Prostate gland (tissue), 2 donors: Measurements from ENCODE around the gene JAKMIP3.

Experiments used
- CTCF ChIP-seq, 4 experiments: fragments of 200-600 bp in 2 of 4; fragments of 450-650 bp in 2 of 4; sonication (generic) in 2 of 4; IDR thresholded peaks; 1 replicate in 3 of 4; 2 replicates in 1 of 4; pipeline ENCODE4 v1.5.1; 2016 to 2019; ENCODE audit warnings: antibody characterized with exemption in 4 of 4, mild to moderate bottlenecking in 2 of 4, moderate library complexity in 2 of 4
- POLR2A ChIP-seq: fragments of 450-650 bp; IDR thresholded peaks from one replicate; pipeline ENCODE4 v1.6.1; 2016; ENCODE audit warnings: antibody characterized with exemption, mild to moderate bottlenecking
- POLR2AphosphoS5 ChIP-seq: sonication (generic); formaldehyde crosslinking; IDR thresholded peaks from one replicate; pipeline ENCODE4 v1.6.1; 2017; ENCODE audit warnings: antibody characterized with exemption

DNA sequence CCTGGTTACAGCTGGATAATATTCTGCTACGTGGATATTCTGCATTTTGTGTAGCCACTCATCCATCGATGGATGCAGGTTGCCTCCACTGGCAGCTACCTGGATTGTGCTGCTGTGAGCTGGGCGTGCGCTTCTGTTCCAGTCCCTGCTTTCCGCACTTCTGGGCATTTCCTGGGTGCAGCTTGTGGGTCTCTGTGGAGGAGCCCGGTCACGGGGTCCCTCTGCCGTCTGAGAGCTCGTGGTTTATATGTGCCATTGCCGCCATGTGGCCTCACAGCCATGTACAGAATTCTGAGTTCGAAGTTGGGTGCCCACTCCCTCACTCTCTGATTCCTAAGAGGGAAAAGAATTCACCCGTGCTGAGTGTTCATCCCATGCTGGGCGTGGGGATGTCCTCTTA, 38.3 kb downstream of the JAKMIP3 start:
- no peak for TF ChIP-seq CTCF (IDR thresholded peaks at IDR 0.05)
- no peak for TF ChIP-seq POLR2AphosphoS5
- TF ChIP-seq POLR2A: no peak
